GM19193 (cell line): ENCODE data around the gene CPB2.

ENCODE experiments used
- POLR2A ChIP-seq: IDR thresholded peaks from 4 replicates; pipeline ENCODE4 v1.6.1; 2011; ENCODE audit not compliant: insufficient read depth, insufficient read length; ENCODE audit errors: extremely low read depth

CPB2 gene, protein sequence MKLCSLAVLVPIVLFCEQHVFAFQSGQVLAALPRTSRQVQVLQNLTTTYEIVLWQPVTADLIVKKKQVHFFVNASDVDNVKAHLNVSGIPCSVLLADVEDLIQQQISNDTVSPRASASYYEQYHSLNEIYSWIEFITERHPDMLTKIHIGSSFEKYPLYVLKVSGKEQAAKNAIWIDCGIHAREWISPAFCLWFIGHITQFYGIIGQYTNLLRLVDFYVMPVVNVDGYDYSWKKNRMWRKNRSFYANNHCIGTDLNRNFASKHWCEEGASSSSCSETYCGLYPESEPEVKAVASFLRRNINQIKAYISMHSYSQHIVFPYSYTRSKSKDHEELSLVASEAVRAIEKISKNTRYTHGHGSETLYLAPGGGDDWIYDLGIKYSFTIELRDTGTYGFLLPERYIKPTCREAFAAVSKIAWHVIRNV

DNA sequence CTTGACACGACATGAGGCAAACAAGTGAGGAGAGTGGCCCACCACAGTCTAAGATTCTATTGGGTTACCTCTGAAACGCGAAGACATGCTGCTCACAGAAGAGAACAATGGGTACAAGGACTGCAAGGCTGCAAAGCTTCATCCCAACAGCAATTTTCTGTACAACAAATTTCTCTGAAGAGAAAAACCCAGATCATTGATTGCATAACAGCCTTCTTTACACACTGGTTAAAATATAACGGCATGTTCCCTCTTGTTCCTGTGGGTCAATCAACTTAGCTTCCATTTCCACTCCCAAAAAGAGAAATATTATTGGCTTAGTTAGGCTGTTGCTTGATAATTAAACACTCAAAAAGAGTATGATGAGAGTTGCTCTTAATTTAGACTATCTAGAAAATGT lies at the start of gene CPB2:
CPB2 (minus strand) TSS at position 166 of the 400 bp plus-strand sequence; CDS start at position 142, 24 bp downstream.
- no peak for TF ChIP-seq POLR2A

DNA sequence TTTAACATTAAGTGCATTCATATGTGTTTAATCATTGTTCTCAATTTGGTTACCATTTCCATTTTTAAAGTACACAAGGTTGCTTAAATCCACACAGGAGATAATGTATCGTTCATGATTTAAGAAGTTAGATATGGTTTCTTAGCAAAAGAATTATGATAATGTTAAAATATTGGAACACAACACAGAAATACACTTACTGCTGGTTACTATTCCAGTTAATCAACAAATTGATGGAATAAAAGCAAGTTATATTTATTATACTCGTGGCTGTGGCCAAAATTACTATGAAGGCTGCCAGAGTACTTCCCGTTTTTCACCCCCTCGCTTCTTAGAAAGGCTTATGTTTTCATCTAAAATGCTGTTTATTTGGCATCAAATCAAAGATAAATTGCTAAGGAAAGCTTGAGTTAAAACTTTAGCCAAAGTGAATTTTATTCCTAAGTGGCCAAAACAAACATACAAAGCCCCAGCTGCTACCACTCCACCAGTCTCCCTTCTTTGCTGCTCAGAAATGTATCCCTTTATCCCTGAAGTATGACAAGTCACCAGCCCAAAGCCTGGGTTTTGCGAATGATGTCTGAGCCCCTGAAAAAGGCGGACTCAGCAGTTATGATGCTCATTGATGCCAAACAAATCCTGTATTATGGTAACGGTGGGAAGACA lies 49.4 kb upstream of the CPB2 start:
- TF ChIP-seq POLR2A = no peak

DNA sequence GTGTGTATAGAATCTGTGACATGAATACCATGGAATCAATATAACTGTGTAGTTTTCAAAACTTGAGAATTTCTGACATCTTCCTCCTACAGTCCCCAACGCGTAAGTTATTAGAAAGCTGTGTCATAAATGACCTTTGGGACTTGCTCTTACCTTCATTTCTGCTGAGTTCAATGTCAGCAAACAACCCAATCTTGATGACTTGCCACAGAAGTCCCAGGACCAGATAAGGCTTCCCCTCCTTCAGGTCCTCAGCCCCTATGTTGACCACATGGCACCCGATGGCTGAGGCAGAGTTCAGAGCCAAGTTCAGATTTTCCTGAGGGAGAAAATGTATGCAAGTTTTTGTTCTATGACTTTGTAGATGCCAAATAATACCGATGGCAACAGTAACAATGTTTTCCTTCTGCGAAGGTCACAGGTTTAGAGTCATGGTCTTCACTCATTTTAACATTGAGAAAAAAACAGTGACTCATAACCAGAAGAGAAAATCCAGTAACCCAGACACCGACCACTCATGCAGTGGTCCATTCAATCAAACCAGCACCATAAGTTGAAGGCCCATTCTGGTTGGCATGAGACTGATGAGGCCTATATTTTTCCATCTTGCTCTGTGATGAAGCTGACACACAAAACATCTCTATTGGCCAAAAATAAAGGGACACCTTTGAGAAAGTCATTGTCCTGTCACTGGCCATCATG lies 47.9 kb upstream of the CPB2 start:
- TF ChIP-seq POLR2A = no peak

DNA sequence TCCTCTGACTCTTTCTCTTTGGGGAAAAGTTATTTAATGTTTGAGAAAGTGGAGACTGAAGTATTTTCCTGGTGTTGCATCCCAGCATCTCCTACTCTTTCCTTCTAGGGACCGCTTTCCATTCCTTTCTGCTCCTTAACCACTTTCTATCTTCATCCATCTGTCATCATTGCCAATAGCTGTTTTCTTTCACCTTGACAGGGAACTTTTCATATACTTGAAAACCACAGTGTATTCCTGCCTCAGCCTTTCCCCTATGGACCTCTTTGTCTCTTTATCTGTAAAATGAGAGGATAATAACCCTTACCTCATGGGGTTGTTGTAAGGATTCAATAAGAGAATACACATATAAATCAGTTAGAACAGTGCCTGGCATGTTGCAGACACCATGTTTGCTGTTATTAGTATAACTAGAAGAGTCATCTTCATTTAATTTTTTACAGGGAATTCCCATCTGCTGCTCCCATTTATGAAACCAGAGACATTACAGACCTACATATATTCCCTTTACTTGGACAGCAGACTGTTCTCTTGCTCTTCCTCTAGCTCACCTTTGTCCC lies 45.4 kb upstream of the CPB2 start:
- TF ChIP-seq POLR2A = peak; percentile 12

DNA sequence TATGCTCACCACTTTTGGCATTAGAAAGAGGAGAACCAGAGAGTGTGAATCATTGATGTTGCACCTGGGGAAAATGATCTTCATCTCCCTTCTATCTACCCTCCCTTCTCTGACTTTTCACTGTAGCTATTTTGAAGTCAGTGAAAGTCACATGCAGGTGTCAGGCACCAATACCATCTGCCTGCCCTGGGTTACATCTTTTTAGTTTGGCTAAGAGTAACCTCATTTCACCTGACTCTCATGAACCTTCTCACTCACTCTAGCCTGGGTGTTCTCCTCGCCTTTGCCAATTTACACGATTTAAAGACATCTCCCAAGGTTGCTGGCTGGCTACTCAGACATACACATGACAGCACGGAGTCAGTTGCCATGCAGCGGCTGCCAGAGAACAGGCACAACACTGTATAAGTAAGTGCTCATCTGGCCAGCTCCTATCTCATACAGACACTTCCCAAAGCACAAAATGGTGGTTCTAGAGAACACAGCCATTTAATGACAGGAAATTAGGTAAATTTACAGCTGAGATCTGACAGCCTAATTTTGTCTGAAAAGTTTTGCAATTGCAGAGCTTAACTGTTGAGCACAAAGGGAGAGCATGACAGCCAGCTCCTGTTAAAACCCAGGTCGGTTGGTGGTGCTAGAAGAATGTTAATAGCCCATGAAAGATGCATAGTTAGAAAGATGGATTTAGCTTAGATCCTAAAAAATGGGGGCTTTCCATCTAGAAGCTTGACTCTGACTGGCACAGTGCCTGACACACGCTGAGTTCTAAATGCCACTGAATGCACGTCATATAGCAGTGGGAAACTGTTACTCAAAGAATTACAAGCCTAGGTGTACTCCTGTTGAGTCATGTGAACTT lies 44.7 kb upstream of the CPB2 start:
- TF ChIP-seq POLR2A = no peak

DNA sequence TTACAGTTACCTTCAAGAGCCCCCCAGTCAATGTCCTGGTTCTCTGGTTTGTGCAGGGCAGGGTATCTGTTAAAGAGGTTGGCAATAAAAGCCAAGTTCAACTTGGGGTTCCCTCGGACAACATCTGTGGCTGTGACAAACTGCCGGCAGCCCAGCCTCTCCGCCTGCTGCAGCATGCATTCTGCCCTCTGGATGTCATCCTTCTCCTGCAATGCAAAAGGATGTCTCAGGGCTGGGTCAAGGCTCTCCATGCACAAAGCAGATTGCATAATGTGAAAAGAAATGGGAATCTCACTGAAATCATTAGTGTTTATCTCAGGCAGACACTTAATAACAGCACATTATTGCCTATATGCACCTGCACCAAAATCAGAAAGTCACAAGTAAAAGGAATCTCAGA lies 42.1 kb upstream of the CPB2 start:
- no peak for TF ChIP-seq POLR2A

DNA sequence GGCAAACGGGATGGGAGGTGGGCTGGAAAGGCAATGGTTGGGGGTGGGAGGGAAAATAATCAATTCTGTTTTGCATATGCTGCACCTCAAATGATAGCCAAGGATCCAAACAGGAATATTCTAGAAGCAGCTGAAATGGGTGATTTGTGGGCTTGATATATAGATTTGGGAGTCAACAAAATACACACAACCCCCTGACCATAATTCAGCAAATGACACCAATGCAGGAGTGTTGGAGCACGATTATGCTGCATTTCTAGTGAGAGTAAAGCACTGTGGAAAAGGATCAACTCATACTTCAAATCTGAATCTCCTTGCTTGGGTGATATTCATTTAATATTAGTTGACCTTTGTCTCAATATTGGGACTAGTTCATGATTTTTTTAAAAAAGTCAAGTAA lies 41.1 kb upstream of the CPB2 start:
- TF ChIP-seq POLR2A = peak; percentile 18

DNA sequence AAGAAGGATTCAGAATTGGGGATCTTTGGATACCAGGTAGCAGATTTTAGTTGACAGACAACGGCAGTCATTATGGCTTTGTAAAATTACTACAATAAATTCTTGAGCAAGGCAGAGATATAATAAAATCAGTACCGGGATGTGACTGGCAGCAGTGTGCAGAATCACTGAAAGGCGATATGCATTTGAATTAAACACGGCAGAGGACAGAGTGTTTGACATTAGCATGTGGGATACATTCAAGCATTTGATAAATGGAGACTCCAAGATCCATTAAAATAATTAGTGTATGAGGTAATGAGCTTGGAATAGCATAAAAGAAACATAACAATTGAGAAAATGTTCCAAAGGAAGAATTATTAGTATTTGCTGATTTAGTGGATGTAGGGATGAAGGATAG lies 40.3 kb upstream of the CPB2 start:
- no peak for TF ChIP-seq POLR2A

DNA sequence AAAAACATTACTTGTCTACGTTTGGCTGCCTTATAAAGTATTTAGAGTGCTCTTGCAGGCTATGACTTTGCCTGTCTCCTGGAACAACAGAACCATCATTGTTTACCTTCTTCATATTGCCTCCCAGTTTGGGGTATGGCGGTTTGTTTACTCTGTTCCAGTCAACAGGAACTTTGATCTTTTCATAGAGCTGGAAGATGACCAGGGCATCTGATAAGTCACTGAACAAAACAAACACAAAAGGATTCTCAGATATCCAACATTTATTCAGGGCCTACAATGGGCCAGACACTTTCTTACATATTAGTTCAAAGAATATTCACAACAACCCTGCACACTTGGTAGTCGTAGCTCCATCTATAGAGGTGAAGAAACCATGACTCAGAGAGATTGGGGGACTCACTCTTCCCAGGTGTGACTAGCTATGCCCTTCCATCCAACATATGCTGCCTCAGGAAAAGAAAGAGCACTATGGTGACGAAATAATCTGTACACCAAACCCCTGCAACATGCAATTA lies 38.4 kb upstream of the CPB2 start:
- no peak for TF ChIP-seq POLR2A

DNA sequence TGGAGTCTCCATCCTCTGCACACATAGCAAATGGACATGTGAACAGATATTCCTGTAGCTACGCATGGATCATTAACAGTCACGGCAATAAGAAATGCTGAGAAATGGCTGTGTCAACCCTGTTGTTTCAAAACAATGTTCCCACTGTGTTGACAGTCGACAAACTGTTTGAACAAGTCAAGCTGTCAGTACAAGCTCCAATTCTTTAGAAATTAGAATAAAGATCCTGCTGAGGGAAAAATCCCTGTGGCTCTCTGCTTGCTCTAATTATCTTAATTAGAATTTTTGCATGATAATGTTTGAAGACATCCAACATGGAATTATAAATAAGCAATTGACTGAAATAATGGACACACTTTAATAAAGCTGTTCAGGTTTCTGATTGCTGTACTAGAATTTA lies 37.9 kb upstream of the CPB2 start:
- no peak for TF ChIP-seq POLR2A

DNA sequence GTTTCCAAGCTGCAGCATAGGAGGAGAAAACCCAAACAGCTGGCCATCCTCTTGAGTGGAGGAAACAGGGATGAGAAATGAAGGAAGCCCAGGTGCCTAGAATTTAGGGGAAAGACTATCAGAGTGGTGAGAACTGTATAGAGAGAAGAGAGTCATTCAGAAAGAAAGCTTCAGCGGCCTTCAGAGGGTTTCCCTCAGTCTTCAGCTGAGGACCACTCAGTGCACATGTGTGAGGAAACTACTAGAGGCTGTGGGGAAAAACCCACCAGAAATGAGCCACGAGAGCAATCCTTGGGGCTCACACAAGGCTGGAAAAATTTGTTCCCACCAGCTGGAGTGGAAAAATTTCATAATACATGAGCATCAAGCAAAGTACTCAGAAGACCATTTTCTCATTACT lies 35.2 kb upstream of the CPB2 start:
- TF ChIP-seq POLR2A = no peak

DNA sequence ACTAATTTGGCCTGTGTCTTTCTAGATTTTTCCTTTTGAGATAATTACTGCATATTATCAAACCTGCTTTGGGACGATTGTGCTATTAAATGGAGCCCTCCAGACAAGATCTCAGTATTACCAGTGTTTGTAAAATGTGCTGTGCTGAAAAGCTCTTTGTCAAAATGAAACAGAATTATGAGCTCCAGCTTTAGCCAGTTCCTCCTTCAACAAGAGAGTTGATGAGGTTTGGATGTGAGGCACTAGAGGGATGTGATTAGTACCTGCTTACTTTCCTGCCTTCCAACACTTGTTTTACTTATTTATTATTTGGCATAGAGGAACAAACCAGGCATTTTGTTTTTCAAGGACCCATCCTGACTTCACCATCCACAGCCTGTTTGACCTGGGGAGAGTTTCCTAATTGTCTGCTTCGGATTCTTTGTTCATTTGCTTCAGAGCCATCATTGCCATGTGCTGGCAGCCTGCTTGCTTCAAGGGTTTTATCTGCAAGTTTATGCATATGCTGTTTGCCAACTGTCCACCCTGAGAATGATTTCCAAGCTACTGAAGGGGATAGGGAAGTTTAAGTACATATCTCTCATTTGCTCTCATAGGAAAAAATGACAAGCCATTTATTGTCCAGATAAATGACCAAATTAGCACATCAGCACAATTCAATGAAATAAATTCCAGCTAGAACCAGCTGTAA lies 32.9 kb upstream of the CPB2 start:
- TF ChIP-seq POLR2A = no peak

DNA sequence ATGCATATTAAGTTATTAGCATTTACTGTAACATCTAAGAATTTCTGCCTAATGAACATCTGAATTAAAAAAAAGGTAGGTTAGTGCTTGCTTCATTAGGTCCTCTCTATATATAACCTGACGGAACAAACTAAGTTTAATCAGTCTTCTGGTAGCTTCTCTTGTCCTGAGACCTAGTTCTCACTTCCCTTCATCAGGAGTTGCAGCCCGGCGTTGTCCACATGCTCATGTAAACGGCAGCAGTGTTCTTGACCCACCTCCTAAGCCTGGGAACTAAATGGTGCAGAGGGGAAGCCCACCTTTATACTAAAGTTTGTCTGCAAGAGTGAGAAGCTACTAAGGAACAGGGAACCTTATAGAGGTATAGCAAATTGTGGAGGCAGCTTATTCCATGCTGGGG lies 31.9 kb upstream of the CPB2 start:
- no peak for TF ChIP-seq POLR2A
